Activated effector memory CD4-positive, alpha-beta T cell treated with Interleukin-2 at 50 U/mL for 16 hours (primary cell): Measurements from ENCODE around the gene SLC13A5.
A peak's percentile ranks its signal among the peaks of the same experiment; 100 is the strongest.
"Not testable (repeated sequence)": the region's sequence is repeated elsewhere in the genome, so short reads cannot be mapped to it uniquely, and the experiment has no call there.

Experiments used
- DNase-seq: peaks from one replicate; pipeline ENCODE4 v3.0.0-alpha.2; 2020

Gene SLC13A5

DNA sequence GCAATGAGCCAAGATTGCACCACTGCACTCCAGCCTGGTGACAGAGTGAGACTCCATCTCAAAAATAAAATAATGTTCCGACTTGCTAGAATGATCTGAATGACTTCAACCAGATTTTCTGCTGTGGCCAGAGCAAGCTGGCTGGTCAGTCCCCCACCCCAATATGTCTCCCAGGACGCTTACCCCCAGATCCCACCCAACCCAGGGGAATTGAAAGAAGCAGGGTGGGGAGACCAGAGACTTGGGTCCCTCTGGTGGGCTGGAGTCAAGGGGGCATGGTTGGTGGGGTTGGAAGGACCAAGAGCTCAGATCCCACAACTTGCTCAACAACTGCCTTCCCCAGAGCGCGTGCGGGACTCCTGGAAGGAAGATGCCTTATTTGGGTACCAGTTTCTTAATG, 54.8 kb downstream of the SLC13A5 start:
- not testable (repeated sequence) for DNase-seq

DNA sequence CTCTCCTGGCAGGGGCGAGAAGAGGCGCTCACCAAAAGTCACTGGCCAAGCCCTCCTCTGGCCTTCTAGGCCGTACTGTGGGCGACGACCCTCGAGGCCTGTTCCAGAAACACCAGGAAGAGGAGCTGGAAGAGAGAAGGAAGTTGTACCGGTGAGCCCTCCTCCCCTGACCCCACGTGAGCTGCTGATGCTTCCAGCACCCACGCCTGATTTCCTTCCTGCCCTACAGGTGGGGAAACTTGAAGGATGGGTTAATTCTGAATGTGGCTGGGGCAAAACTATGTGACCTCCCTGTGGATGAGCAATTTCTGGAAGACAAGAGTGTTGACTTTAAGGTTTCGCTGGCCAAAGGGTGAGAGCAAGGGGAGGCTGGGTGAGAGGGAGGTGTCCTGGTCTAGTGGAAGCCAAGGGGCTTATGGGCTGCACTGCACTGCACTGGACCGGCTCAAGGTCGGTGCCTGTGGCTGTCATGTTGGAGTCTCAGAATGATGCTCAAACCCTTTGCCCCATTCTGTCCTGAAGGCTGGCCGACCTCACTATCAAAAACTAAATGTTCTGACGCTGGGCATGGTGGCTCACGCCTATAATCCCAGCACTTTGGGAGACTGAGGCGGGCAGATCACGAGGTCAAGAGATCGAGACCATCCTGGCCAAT, 55.4 kb downstream of the SLC13A5 start:
- no peak for DNase-seq

DNA sequence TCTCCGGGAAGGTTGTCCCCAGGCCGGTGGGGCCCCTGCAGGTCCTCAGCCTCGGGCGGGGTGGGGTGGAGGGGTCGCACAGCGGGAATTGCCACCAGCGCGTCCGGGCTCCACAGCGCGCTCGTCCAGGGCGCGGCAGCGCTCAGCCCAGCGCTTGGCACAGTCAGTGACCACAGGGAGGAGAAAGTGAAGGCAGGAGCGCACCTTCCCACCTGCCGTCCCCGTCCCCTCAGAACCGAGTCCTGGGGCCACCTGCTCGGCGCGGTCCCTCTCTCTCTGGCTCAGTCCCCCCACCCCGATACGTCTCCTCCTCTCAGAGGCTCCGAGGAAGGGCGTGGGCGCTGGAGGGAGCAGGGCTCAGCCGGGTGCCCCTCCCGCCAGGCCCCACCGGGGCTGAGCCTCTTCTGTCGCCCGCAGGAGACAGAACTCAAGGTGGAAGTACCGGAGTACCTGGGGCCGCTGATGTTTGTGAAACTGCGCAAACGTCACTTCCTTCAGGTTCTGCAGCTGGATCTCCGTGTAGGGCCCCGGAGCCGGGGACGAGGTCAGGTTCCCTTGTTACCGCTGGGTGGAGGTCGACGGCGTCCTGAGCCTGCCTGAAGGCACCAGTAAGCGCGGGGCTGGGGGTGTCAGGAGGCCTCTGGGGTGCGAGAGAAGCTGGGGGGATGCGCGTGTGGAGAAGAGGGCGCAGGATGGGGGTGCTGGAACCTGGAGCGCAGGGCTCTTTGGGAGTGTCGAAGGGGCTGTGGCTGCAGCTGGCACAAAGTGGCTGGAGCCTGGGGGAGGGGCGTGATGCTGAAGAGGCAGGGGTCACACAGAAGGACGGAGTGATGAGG, 56.2 kb downstream of the SLC13A5 start:
- DNase-seq = peak; percentile 52

- not testable (repeated sequence) for DNase-seq
Measured at GRCh38 chr17:6655732-6656361, 57.3 kb downstream of the SLC13A5 start.

DNA sequence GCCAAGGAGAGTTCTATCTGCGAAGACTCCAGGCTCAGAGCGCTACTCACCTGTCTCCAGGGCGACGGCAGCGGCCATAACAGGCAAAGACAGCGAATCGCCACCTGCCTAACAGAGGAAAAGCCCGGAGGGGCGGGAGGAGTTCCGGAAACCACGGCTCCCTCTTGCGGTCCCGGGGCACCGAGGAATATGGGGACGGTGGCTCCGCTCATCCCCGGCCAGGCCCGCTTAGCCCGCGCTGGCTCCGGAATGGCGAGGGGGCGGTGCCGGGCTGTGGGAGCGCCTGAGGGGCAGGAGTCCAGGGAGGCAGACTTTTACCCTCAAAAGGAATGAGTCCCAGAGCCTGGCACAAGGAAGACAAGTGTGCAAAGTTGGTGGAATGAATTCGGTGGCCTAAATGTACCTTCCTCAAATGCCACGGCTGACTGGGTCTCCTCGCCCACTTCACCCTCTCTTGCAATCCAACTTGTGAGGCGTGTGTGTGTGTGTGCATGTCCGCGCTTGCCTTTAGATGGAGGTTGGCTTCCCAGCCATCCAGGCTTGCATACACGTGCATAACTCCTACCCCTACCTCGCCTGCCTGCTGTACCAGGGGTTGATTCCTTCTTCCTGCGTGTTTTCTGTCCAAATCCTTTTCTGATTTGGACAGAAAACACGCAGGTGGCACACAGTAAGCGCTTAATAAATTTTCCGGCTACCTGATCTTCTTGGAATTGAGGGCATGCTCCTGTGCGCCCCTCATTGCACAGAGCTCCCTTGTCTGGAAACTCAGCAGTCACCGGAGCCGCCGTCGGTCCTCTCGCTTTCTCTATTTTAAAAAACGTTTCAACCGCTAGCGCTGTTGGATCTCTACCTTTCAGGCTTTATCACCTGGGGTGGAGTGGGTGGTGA, 58.1 kb downstream of the SLC13A5 start:
- no peak for DNase-seq

DNA sequence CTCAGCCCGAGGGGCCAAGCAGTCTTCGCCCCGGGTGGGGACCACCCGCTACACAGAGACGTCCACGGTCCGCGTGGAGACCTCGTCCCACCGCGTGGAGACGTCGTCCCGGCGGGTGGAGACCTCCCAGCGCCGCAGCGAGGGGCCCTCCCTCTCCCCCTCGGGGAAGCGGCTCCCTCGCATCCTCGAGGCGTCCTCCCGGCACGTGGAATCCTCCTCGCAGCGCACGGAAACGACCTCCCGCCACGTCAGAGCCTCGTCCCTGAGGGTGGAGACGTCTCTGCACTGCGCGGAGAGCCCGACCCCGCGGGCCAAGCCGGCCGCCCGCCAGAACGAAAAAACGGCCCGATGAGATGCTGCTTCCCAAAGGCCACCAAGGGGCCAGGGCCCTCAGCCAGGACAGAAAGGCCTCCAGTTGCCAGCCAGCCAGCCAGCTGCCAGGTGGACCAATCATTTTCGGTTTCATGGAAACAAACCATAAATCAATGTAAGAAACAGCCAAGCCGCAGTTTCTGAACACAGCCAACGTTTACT, 61.2 kb downstream of the SLC13A5 start:
- DNase-seq = no peak

GRCh38 chr17:6651354-6651918, 61.7 kb downstream of the SLC13A5 start, which contains the start of the genes C17orf100 and MED31:
C17orf100 (plus strand) TSS chr17:6651762; CDS start chr17:6651914, 152 bp downstream.
MED31 (minus strand) TSS chr17:6651605; CDS start chr17:6651528, 77 bp downstream.
- peak; percentile 93 for DNase-seq

GRCh38 chr17:6648181-6648580, 65.0 kb downstream of the SLC13A5 start:
- no peak for DNase-seq

- no peak for DNase-seq
Measured at GRCh38 chr17:6643451-6644125, 69.6 kb downstream of the SLC13A5 start.

- no peak for DNase-seq
Measured at GRCh38 chr17:6642592-6642991, 70.6 kb downstream of the SLC13A5 start.

DNA sequence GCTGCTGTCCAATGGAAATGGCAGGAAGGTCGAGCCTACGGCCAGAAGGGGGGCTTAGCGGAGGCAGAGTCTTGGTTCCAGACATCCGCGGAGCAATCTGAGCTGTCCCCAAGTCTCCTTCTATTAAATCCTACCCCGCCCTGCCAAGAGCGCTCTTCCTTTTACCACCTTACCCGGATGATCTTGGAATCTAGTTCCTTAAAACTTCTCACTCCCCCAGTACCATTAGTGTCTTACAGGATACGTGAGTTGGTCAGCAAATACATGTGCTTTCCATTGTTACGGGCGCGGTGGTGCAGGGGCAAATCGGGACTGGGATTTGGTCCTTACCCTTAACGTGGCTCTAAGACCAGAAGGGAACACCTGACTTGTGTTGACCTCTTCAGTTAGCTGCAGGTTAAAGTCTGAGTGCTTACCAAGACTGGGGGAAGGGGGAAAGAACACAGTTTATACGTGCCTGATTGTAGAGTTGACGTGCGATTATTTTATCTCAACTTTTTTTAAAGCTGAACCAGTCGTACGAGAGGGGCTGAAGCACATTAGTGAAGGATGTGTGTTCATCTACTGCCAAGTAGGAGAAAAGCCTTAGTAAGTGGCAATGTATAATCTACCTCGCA, 71.8 kb downstream of the SLC13A5 start:
- no peak for DNase-seq

- DNase-seq = peak; percentile 89
Measured at GRCh38 chr17:6640536-6641246, 72.5 kb downstream of the SLC13A5 start, which contains the start of the genes KIAA0753 and TXNDC17. KIAA0753 (minus strand) TSS chr17:6640711; CDS start chr17:6635103, 5,608 bp downstream. TXNDC17 (plus strand) TSS chr17:6641060; CDS start chr17:6641083, 23 bp downstream.

- peak; percentile 30 for DNase-seq
Measured at GRCh38 chr17:6639586-6640535, 73.3 kb downstream of the SLC13A5 start.

DNA sequence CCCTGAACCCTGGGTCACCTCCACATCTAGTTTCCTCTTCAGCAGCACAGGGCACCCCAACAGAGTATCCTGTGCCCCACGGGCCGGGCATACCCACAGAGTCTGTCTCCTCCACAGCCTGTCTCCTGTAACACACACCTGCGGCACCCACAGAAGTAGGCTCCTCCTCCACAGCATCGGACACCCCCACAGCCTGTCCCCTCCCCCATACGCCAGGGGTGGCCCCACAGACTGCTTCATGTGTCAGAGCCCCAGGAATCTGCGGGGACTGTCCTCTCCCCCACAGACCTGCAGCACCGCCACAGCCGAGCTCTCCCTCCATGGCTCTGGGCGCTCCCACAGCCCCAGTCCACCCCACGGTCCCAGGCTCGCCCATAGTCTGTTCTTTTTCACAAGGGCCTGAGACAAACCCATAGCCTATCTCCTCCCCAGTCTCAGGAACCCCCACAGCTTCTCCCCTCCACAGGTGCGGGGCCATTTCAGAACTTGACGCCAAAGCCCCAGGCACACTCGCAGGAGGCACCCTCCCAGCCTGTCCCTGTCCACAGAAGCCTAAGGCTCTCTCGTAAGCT, 74.1 kb downstream of the SLC13A5 start:
- DNase-seq = no peak

GRCh38 chr17:6638046-6638908, 74.9 kb downstream of the SLC13A5 start:
- no peak for DNase-seq

- no peak for DNase-seq
Measured at GRCh38 chr17:6637458-6637840, 75.7 kb downstream of the SLC13A5 start.
